ENCODE measurements around the gene BHMT.

- TF ChIP-seq CTCF (IDR thresholded peaks at IDR 0.05; ENCODE audit: low read depth, low read length, missing input control) (no peak), ZBTB33 (IDR thresholded peaks at IDR 0.05) (no peak), RAD21 (IDR thresholded peaks at IDR 0.05) (no peak)
Observed at GRCh38 chr5:79181419-79182022, 69.9 kb downstream of the BHMT start.
